GM18505 (cell line): ENCODE results near the gene KCNJ16.

ENCODE experiments used
- ATAC-seq: cut with Tn5 transposase; IDR thresholded peaks from one replicate; pipeline ENCODE4 v1.9.1; 2021; ENCODE audit not compliant: unreplicated experiment
- POLR2A ChIP-seq: IDR thresholded peaks from 4 replicates; pipeline ENCODE4 v1.6.1; 2011; ENCODE audit warnings: borderline replicate concordance; ENCODE audit not compliant: insufficient read depth, insufficient read length; ENCODE audit errors: extremely low read depth

The KCNJ16 gene

GRCh38 chr17:70137451-70138230 is 62.6 kb downstream of the KCNJ16 start:
- no peak for TF ChIP-seq POLR2A
- ATAC-seq = peak; percentile 99

DNA sequence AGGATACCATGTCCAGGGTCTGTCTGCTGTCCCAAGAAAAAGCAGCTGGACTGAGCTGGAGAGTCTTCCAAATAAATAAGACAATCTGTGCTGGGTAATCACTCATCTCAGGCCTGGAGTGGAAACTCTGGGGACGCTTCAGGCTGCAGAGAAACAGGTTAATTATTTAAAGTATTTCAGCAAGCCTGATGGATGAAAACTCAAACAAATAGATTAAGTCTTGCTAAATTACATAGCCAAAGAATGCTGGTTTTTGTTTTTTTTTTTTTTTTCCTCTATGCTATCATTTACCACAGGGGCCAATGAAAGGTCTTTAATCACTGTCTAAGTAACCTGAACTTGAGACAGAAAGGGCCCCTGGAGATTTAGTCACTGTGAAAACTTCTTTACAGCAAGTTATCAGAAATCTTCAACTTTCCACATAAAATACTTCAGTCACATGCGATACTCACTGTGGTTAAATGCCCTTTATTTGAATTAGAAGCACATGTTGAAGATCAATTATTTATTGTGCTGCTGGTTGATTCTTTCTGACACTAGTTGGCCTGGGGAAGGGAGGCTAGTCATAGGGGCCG is 63.4 kb downstream of the KCNJ16 start:
- no peak for TF ChIP-seq POLR2A
- ATAC-seq = no peak

DNA sequence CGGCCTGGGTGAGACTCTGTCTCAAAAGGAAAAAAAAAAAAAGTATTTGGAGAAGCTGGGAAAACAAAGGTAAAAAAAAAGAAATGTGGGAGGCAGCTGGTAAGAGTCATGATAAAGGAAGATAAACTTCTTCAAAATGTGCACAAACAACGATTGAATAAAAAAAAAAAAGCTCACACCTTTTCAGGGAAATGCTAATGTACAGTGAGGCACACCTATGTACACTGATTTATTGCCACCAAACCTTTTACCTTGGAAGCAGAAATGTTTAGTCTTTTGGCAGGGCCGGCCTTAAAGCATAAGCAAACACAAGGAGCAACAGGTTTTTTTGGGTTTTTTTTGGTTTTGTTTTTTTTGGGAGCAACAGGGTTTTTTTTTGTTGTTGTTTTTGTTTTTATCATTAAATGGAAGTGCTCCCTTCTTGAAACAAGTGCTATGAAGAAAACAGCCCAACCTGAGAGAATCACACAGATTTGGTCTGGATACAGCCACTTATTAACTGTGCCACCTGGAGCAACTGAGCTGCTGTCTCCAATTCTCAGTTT is 64.5 kb downstream of the KCNJ16 start:
- no peak for TF ChIP-seq POLR2A
- ATAC-seq = no peak

- ATAC-seq = no peak
- TF ChIP-seq POLR2A = no peak
Measured at GRCh38 chr17:70144260-70144846, 69.3 kb downstream of the KCNJ16 start.

DNA sequence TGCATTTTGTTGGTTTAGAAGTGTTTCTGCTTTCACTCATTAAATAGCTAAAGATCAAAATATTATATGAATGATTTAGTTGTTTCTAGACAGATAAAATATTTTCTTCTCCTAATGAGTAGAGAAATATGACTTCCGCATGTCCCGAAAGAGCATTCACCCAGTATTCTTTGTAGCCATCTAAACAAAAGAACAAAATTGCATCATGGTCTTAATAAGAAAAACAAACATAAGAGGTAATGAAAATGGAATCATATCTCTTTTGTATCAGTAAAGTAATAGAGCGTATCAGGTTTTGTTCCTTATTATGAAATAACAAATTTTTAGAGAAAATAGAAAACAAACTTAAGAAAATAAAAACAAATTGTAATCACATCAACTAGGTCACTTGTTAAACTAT is 78.2 kb downstream of the KCNJ16 start:
- no peak for TF ChIP-seq POLR2A
- ATAC-seq = no peak

DNA sequence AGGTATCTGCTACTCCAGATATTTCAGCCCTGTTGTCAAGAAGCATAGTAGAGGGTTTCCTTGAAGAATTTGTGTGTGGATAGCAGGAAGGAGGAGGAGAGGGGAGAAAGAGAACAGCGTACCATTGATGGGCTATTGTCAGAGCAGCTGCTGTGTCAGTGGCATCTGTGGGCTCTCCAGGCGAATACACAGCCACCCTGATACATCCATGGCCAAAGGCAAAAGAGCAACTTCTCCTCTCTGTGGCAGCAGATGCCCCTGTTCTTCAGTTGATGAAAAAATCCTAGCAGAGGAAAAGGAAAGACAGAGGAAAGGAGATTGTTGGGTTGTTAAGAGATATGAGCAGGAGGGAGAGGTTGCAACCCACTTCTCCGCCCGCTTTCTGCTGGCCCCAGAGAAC is 82.1 kb downstream of the KCNJ16 start:
- no peak for TF ChIP-seq POLR2A
- no peak for ATAC-seq

- TF ChIP-seq POLR2A = no peak
- no peak for ATAC-seq
Measured at GRCh38 chr17:70158180-70158579, 83.2 kb downstream of the KCNJ16 start.

DNA sequence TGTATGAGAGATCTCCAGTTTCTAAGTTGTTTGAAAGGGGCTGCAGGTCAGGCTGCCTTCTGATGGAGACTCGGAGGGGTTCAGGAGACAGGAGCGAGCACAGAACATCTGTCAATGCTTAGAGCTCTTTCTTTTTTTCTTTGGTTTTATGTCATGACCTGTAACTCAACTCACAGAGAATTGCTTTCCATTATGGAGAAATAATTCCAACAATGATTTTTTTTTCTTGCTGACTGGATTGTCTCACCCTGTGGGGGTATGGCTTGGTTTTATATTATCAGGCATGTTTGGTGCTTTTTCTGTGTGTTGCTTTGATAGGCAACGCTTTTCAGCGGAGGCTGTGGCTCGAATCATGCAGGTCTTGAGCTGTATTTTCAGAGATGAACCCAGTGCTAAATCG is 83.6 kb downstream of the KCNJ16 start:
- TF ChIP-seq POLR2A = no peak
- ATAC-seq = no peak

GRCh38 chr17:70159980-70160379 is 85.0 kb downstream of the KCNJ16 start:
- TF ChIP-seq POLR2A = no peak
- no peak for ATAC-seq

DNA sequence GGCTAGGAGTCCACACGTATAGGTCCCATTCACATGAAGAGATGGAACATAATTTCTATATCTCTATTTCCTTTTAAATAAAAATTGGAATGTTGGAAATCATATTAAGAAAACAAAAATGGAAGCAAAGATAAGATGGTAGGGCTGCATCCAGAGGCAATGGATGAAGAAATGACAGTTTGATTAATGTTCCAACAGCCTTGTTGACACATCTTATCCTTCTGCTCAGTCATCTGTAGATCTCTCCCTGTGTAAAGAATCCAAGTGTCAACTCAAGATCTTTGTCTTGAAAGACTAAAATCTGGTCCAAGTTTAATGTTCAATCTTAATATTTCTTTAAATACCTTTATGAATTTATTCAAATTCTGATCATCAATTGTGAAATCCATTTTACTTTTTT is 86.5 kb downstream of the KCNJ16 start:
- no peak for ATAC-seq
- TF ChIP-seq POLR2A = no peak

DNA sequence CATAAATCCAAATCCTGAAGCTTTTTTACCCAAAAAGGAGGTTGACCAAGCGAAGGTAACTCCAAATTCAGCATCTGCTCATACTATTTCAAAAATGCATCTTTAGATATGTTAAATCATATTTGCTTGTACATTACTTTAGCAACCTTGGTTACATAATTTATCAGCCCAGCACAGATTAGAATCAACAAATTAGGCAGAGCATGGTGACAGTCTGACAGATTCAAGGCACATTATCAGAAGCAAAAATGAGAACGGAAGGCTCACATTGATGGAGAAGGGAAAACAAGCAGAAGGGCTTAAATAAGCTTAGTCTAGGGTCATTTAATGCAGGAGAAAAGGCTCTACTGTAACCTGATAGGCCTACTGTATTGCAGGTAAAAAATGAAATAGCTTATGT is 90.4 kb downstream of the KCNJ16 start:
- ATAC-seq = no peak
- TF ChIP-seq POLR2A = no peak

DNA sequence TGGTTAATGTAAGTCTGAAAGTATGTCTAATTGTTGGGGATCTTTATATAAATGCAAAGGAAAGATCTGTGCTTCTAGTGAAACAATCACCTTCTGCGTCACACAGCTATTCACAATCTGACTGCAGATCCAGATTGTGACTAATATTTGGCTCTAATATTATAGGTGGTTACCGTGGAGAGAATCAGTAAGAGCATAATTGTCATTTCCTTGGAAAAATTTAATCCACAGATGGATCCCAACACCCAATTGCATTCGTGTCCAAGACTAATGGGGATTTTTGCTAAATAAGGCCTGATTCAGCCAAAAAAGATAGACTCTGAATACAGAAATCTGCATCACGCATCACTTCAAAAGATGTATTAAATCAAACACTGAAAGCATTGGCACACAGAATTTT is 91.6 kb downstream of the KCNJ16 start:
- TF ChIP-seq POLR2A = no peak
- no peak for ATAC-seq

DNA sequence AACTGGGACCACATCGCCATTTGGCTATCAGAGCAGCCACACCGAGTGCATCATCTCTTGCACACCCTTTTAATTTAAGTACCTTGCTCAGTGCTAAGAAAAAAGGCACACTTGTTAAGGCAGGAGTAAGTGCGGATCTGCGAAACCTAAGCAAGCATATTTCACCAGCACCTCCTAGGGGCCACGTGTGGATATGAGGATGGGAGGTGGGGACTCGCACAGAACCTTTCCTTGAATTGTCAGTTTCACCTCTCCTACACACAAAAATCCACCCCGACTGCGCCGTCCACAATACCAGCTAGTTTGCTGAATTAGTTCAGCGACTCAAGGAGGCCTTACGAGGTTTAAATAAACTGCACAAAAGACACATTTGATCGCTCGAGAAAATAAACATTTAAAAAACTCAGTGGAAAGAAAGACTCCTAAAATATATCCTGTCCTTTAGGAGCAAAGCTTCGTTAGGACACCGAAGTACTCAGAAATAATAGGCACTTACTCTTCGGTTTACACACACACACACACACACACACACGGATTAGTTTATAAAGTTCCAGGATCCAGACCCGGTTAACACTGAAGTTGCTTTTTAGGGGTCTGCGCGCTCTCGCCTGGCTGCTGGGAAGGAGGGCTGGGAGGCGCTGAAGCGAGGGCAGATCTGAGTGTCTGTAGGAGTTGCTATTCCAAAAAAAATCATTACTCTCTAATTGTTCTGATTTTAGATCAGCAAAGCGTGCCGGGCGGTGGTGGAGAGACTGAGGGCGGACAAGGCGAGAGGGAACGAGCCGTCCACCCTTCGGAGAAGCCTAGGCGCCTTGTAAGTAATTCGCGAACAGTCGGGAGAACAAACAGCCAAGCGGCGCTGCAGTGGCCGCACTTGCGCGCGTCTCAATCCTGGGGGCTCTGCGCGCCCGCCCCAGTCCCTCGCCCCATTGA is 93.3 kb downstream of the KCNJ16 start:
- no peak for TF ChIP-seq POLR2A
- ATAC-seq = peak; percentile 26
